IPS-15b (cell line): Measurements from ENCODE around the gene SAMMSON.

Experiments used
- H3K27me3 ChIP-seq: one replicate; pipeline ENCODE4 v1.6.1; 2013; ENCODE audit warnings: low read length; ENCODE audit not compliant: control insufficient read depth, insufficient read depth
- H3K36me3 ChIP-seq: one replicate; pipeline ENCODE4 v1.6.1; 2013; ENCODE audit warnings: low read length; ENCODE audit not compliant: control insufficient read depth, insufficient read depth
- H3K4me1 ChIP-seq: one replicate; pipeline ENCODE4 v1.6.1; 2013; ENCODE audit warnings: mild to moderate bottlenecking, low read length; ENCODE audit not compliant: control insufficient read depth, insufficient read depth
- H3K4me3 ChIP-seq: one replicate; pipeline ENCODE4 v1.5.1; 2013; ENCODE audit warnings: low read depth, low read length
- H3K9ac ChIP-seq: one replicate; pipeline ENCODE4 v1.6.1; 2013; ENCODE audit warnings: low read depth, mild to moderate bottlenecking, low read length
- H3K9me3 ChIP-seq: one replicate; pipeline ENCODE4 v1.6.1; 2013; ENCODE audit warnings: mild to moderate bottlenecking, low read length; ENCODE audit not compliant: control insufficient read depth, insufficient read depth

Gene SAMMSON

DNA sequence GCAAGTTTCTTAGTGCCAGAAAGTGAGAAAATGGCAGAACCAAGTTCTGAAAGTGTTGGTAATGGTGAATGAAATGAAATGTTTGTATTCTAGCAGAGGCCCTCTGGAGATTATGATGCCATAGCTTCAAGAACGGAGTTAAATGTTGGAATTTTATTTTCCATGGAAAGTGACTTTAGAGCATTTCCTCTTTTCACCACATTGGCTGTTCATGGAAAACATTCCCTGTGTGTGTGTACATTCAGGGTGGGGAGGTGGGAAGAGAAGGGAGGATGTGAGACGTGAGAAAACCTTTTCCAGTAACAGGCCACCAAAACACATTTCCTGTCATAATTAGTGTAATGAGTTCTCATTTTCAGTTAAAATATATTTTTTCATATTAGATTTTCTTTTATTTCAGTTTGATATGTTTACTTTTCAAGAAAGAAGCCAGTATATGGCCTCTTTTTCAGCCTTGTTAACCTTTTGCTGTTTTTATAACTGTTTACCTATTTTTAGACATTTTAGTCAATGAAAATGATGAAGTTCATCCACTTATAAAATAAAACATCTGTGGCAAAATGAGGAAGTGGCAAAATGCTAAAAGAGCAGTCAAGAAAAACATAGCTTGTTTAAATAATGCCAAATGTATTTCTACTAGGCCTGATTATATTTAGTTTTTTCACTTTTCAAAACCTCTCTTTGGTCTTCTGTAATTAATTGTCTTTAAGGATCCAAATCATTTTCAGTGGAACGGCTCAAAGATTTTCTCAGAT is 21.6 kb downstream of the SAMMSON start:
- H3K27me3 ChIP-seq = no peaks in the 10 kb centered on the region
- no peaks in the 10 kb centered on the region for H3K36me3 ChIP-seq
- H3K9ac ChIP-seq = no peak overlapping the region
- no peak overlapping the region for H3K4me3 ChIP-seq
- H3K4me1 ChIP-seq = no peaks in the 10 kb centered on the region
- H3K9me3 ChIP-seq = no peaks in the 10 kb centered on the region

DNA sequence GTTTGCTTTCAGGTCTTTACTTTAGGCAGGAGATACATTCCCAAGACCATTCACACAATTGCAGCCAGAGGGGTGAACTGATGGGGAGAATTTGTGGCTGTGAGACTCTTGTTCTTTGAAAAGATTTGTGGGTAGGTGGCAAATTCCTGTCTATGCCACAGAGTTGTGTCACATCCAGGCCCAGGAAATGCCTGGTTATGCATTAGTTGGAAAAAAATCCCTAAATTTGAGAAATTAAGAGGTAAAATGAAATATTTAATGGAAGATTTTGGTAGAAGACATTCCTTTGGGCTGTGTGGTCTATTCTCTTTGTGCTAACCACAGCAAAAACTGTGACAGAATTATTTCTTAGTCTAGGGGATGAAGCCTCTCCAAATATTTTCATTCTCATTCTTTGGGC is 28.8 kb downstream of the SAMMSON start:
- Histone ChIP-seq H3K9ac (no peak overlapping the region), H3K9me3 (no peaks in the 10 kb centered on the region), H3K4me1 (no peaks in the 10 kb centered on the region), H3K27me3 (no peaks in the 10 kb centered on the region), H3K4me3 (no peak overlapping the region), H3K36me3 (no peaks in the 10 kb centered on the region)

DNA sequence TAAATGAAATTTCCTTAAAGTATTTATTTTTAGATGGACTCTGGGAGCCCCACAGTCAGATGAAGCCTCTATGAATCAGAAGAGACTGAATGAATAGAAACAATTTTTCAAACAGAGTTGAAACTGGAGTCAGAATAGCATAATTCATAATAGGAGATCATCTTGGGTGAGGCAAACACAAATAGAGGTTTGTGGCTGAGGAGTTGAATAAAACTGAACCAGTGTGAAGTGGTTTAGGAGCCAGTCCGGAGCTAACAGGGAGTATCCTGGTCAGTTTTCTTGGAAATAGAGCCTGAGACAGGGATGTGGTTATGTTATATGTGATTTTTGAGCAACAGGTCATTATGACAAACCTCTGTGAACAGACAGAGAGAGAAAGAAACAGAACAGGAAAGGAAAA is 39.2 kb downstream of the SAMMSON start:
- Histone ChIP-seq H3K4me1 (no peaks in the 10 kb centered on the region), H3K4me3 (no peak overlapping the region), H3K27me3 (no peaks in the 10 kb centered on the region), H3K9ac (no peak overlapping the region), H3K9me3 (no peaks in the 10 kb centered on the region), H3K36me3 (no peaks in the 10 kb centered on the region)

DNA sequence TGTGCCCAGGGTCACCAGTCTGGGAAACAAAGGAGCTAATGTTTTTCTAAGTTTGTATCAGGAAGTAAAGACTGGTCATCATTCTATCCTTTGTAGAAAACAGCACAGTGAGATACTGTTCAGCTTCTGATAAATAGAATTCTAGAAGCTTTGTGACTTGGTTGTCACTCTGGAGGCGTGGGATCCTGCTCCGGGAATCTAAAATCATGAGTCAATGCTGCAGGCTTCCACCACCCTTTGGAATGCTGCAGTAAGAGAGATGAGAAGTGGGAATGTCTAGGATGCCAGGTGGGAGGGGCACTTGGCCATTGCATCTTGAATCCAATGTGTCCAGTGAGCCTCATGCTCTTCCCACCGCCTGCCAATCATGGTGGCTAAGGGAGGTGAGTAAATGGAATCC is 40.9 kb downstream of the SAMMSON start:
- Histone ChIP-seq H3K9me3 (no peaks in the 10 kb centered on the region), H3K4me1 (no peaks in the 10 kb centered on the region), H3K9ac (no peak overlapping the region), H3K36me3 (no peaks in the 10 kb centered on the region), H3K4me3 (no peak overlapping the region), H3K27me3 (no peaks in the 10 kb centered on the region)

DNA sequence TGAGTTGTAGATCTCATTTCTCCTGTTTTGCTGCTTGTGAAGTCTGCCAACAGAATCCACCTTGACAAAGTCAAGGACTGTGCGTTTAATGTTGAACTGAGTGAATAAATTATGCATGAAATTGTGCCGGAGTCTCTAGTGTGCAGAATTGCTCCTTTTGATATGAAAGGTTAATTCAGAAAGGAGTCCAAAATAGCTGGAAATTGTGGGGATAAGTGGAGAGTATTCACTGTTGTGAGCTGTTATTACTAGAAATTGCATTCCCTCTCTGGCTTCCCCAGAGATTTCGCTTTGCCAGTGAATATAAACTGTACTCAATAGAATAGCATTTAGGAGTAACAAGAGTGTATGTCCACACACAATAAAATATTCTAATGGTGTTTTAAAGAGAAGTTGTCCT is 43.1 kb downstream of the SAMMSON start:
- no peaks in the 10 kb centered on the region for H3K27me3 ChIP-seq
- H3K9me3 ChIP-seq = no peaks in the 10 kb centered on the region
- H3K9ac ChIP-seq = no peak overlapping the region
- no peak overlapping the region for H3K4me3 ChIP-seq
- no peaks in the 10 kb centered on the region for H3K36me3 ChIP-seq
- no peaks in the 10 kb centered on the region for H3K4me1 ChIP-seq

DNA sequence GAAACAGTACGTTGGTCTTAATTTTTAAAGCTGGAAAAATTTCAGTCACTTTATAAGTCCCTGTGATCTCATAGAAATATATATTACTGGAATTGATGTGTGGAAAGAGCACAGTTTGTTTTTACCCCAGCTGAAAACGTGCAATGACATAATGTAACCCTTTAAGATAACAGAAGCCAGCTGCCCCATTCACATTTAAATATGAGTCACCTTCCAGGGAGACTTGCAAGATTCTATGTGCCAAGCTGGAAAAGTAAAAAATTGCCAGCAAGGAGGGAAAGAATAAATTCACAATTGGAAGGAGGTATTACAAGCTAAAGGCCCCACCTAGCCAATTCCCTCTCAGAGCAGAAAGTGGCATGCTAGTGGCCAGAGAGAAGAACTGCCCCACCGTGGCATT is 50.2 kb downstream of the SAMMSON start:
- Histone ChIP-seq H3K27me3 (no peaks in the 10 kb centered on the region), H3K9ac (no peak overlapping the region), H3K4me3 (no peak overlapping the region), H3K36me3 (no peaks in the 10 kb centered on the region), H3K9me3 (no peaks in the 10 kb centered on the region), H3K4me1 (no peaks in the 10 kb centered on the region)

DNA sequence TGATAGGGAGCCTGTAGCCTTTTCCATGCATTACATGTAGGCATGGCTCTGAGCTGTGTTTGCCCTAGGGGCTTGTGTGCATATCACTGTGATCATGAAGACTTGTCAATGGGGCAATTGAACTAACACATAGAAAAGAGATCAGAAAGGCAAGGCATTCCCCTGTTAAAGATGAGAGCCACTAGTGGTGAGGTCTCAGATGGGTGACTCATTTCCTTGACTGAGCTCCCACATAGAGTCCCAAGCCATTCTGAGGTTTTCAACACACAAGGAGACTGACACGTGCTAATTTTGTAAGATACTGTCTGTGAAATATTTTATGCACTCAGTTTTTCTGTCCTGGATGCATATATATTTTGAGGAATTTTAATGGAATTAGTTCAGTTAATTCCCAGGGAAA is 53.8 kb downstream of the SAMMSON start:
- no peaks in the 10 kb centered on the region for H3K36me3 ChIP-seq
- H3K4me1 ChIP-seq = peaks cover 17% of the 10 kb centered on the region
- H3K9me3 ChIP-seq = no peaks in the 10 kb centered on the region

DNA sequence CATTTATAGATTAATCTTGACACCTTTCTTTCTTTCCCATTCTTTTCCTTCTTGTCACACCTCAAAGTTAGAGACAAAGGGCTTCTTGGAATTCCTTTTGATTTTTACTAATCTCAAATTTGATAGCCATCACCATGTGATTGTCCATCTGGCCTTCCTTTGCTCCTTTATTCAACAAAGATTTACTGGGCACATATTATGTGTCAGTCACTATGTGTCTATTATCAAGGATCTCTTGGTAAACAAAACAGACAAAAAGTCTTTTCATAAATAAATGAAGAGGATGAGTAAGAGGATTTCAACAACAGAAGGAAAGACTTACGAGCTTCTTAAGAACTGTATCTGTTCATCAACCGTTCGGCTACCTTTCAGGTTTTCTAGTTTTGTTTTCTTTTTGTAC is 56.5 kb downstream of the SAMMSON start:
- Histone ChIP-seq H3K4me1 (peaks cover 17% of the 10 kb centered on the region), H3K9ac (no peak overlapping the region), H3K9me3 (no peaks in the 10 kb centered on the region), H3K36me3 (no peaks in the 10 kb centered on the region), H3K27me3 (no peaks in the 10 kb centered on the region), H3K4me3 (no peak overlapping the region)

More for the DNA sequence above, 53.8 kb downstream of the SAMMSON start:
- no peaks in the 10 kb centered on the region for H3K27me3 ChIP-seq
- no peak overlapping the region for H3K4me3 ChIP-seq
- H3K9ac ChIP-seq = no peak overlapping the region

DNA sequence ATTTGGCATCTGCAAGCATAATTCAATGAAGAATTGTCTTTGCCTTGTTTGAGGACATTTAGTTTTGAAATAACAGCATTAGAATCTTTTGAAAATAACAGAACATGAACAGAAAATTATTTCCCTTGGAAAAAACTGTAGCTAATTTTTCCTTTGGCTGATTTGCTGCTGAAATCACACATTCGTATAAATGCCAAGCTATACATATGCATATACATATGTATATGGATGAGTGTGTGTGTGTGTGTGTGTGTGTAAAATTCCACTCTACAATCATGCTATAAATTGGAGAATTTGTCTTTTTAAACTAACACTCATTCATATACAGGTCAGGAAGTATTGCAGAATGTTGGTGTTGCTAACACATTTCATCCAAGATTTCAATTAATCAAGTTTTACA is 57.9 kb downstream of the SAMMSON start:
- Histone ChIP-seq H3K9me3 (no peaks in the 10 kb centered on the region), H3K4me3 (no peak overlapping the region), H3K36me3 (no peaks in the 10 kb centered on the region), H3K4me1 (peaks cover 17% of the 10 kb centered on the region), H3K27me3 (no peaks in the 10 kb centered on the region), H3K9ac (no peak overlapping the region)

DNA sequence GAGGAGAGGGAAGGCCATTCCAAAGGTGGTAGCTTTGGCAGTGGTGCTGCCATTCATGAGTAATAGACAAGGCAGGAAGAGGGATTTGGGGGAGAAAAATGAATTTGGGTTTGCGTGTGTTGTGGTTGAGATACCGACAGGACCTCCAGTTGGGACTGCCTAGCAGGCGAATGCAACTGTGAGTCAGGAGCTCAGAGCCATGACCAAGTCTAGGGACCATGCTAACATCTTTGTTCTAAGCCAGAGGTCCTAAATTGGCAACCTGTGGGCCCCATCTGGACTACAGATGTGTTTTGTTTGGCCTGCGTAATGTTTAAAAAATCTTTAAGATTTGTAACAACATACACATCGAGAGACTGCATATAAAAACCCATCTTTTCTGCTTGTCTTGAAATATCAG is 61.6 kb downstream of the SAMMSON start:
- peaks cover 12% of the 10 kb centered on the region for H3K4me1 ChIP-seq
- H3K9me3 ChIP-seq = no peaks in the 10 kb centered on the region
- no peaks in the 10 kb centered on the region for H3K36me3 ChIP-seq
- no peaks in the 10 kb centered on the region for H3K27me3 ChIP-seq
- H3K4me3 ChIP-seq = no peak overlapping the region
- H3K9ac ChIP-seq = no peak overlapping the region

DNA sequence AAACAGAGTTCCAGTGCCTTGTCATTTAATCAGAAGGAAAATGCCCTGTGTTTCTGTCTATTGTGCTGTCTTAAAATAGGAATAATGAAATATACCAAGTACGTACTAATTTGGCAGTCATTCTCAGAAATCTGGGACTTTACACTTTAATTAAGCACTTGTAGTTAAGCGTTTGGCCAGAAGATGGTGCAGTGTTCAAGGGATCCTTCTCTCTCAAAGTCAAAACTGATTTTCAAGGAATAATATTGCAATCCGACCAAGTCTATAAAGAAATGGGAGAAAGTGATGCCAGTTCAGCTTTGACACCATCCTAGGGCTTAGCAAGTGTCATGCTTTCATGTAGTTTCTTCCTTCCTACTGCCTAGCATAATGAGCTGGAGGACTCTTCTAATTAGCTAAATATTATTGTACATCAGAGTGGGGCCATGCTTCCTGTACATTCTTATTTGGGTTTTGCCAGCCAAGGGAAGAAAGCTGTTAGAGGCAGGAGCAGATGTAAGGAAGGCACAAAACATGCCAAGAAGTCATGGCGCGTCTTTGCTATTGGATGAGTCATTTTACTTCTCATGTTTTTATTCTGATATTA is 64.8 kb downstream of the SAMMSON start:
- Histone ChIP-seq H3K9me3 (no peaks in the 10 kb centered on the region), H3K36me3 (no peaks in the 10 kb centered on the region), H3K9ac (no peak overlapping the region), H3K4me1 (no peaks in the 10 kb centered on the region), H3K27me3 (no peaks in the 10 kb centered on the region), H3K4me3 (no peak overlapping the region)

DNA sequence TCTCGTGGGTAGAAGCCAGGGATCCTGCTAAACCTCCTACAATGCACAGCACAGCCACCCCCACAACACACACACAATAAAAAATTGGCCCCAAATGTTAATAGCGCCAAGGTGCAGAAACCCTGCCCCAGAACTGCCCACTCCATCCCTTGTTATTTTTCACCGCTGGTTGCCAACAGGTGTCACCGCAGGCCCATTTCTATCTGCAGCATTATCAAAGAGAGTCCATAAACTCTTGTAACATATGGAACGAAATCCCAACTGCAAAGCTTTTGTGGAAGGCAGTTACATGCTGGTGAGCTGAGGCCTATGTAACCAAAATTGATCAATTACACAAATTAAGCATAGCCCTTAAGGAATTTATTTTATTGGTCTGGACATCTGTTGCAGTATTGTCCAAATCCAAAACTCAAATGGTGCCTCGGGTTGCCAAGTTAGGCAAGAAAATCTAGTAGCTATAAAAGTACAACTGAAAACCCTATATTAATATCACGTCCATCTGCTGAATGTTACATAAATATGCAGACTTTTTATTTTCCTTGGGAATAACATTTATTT is 66.2 kb downstream of the SAMMSON start:
- no peaks in the 10 kb centered on the region for H3K4me1 ChIP-seq

More for the DNA sequence above, 66.2 kb downstream of the SAMMSON start:
- H3K9me3 ChIP-seq = no peaks in the 10 kb centered on the region
- no peak overlapping the region for H3K9ac ChIP-seq
- H3K4me3 ChIP-seq = no peak overlapping the region
- no peaks in the 10 kb centered on the region for H3K36me3 ChIP-seq
- H3K27me3 ChIP-seq = no peaks in the 10 kb centered on the region
